Ovary (tissue), 9 donors: Measurements from ENCODE around the gene PHKB. TPM values are rescaled to one million over a fixed set of nuclear protein-coding genes. Genes with fewer than 3 reads are reported as not detected.

Experiments used
- DNase-seq, 5 donors: peaks; one replicate each; pipeline ENCODE4 v3.0.0-alpha.2; 2019 to 2020
- H3K27ac ChIP-seq, 2 donors: fragments of 200-600 bp; one replicate each; pipeline versions ENCODE4 v1.5.1 to v1.8.0; 2019 to 2022
- H3K27me3 ChIP-seq: fragments of 200-600 bp; one replicate; pipeline ENCODE4 v1.8.0; 2022
- H3K36me3 ChIP-seq: fragments of 200-600 bp; sonication (generic); one replicate; pipeline ENCODE4 v1.5.1; 2019
- H3K4me1 ChIP-seq: one replicate; pipeline ENCODE4 v1.8.1; 2013; ENCODE audit warnings: mild to moderate bottlenecking, moderate library complexity; ENCODE audit not compliant: insufficient read depth
- H3K4me3 ChIP-seq: fragments of 200-600 bp; sonication (generic); one replicate; pipeline ENCODE4 v1.5.1; 2017
- H3K9me3 ChIP-seq, 2 donors: fragments of 200-600 bp in 1 of 2; sonication (generic) in 1 of 2; one replicate each; pipeline versions ENCODE4 v1.5.1 to v1.8.1; 2013 to 2019; ENCODE audit warnings: mild to moderate bottlenecking in 1 of 2, moderate library complexity in 1 of 2
- EP300 ChIP-seq: sonication (generic); formaldehyde crosslinking; IDR thresholded peaks from one replicate; pipeline ENCODE4 v1.6.1; 2017; ENCODE audit warnings: antibody characterized with exemption
- POLR2A ChIP-seq: fragments of 450-650 bp; IDR thresholded peaks from one replicate; pipeline ENCODE4 v1.6.1; 2017; ENCODE audit warnings: antibody characterized with exemption, mild to moderate bottlenecking, moderate library complexity
- WGBS, 3 donors: extraction: QIAGEN DNeasy Blood & Tissue Kit in 1 of 3; methylation state at CpG; one replicate each; pipeline versions ENCODE4 v1.1.5 to v1.1.7; 2013 to 2017; 5-methylcytosine and 5-hydroxymethylcytosine counted together
- intact Hi-C, 4 donors: fragments of 100-400 bp; cut with DNase I; formaldehyde crosslinking; loops; one replicate each; pipeline versions ENCODE4 v1.11.0 to v1.15.1; 2022 to 2023
- polyA plus RNA-seq, 2 donors: library from polyadenylated mRNA; stranded (reverse); fragments of 200-250 nt in 1 of 2; fragments of 350-450 nt in 1 of 2; fragmentation: Illumina TruSeq in 1 of 2; extraction: RNeasy Lipid Tissue Mini Kit (QIAGEN cat#74804) in 1 of 2; gene quantifications; one replicate each; pipeline ENCODE4 v1.2.3, GENCODE V29; 2013 to 2014
- total RNA-seq, 7 donors: library from RNA; depleted of rRNA in 2 of 7; stranded (reverse); fragments of >200 nt in 2 of 7; fragmentation: NEBNext Ultra II Directional in 3 of 7; extraction: Animal tissue kit (Norgen Biotek cat#: 25700) in 3 of 7; gene quantifications; one replicate each; pipeline versions ENCODE4 v1.1.0 to v1.2.4, GENCODE V29; 2016 to 2023
- TF ChIP-seq, protein P1 (sequence below), 3 donors: fragments of 450-650 bp in 2 of 3; fragments of 200-600 bp in 1 of 3; IDR thresholded peaks; one replicate each; pipeline versions ENCODE4 v1.5.1 to v1.8.0; 2016 to 2022; ENCODE audit warnings: antibody characterized with exemption in 3 of 3, mild to moderate bottlenecking in 1 of 3
- donor health status: DM: no; HTN: no; CAD: no; lungs with moderate emphysema.
- donor health status: DM: no; HTN: no; CAD: no.
- donor health status: Bipolar disorder and iron deficiency.
- donor health status: DM: yes; HTN: yes; CAD: no.
- donor health status: DM: no; HTN: no; CAD: no.
- donor health status: DM: yes; HTN: yes; CAD: no.

The PHKB gene
- total and polyA plus RNA-seq, 9 donors, result 16.5 to 86.6 (median 59.4) TPM

DNA sequence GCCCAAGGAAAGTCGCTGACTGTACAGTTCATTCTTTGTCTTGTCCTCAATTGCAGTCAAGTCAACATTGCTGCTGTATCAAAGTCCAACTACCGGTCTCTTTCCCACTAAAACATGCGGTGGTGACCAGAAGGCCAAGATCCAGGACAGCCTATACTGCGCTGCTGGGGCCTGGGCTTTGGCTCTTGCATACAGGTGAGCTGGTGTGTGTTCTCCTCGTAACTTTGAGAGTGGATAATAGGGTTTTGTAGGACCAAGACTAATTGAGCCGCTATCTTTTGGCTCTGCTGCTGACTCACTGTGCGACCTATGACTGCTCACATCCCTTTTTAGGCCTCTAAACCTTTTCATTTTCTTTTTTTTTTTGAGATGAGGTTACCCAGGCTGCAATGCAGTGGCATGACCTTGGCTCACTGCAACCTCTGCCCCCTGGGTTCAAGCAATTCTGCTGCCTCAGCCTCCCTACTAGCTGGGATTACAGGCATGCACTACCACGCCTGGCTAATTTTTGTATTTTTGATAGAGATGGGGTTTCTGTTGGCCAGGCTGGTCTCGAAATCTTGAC, 38.7 kb downstream of the PHKB start:
- H3K27ac ChIP-seq, result no peak overlapping the region
- H3K4me3 ChIP-seq, result no peak overlapping the region
- H3K27me3 ChIP-seq, result no peaks in the 10 kb centered on the region
- DNase-seq, result no peak
- H3K9me3 ChIP-seq, result no peaks in the 10 kb centered on the region
- H3K36me3 ChIP-seq, result no peaks in the 10 kb centered on the region
- no peaks in the 10 kb centered on the region for H3K4me1 ChIP-seq
- intact Hi-C loops, result no loop called here
- WGBS, 3 donors, result 96 to 98% (median 97%) methylated on average over 9 of the region's 9 CpGs
- TF ChIP-seq, protein P1, sequence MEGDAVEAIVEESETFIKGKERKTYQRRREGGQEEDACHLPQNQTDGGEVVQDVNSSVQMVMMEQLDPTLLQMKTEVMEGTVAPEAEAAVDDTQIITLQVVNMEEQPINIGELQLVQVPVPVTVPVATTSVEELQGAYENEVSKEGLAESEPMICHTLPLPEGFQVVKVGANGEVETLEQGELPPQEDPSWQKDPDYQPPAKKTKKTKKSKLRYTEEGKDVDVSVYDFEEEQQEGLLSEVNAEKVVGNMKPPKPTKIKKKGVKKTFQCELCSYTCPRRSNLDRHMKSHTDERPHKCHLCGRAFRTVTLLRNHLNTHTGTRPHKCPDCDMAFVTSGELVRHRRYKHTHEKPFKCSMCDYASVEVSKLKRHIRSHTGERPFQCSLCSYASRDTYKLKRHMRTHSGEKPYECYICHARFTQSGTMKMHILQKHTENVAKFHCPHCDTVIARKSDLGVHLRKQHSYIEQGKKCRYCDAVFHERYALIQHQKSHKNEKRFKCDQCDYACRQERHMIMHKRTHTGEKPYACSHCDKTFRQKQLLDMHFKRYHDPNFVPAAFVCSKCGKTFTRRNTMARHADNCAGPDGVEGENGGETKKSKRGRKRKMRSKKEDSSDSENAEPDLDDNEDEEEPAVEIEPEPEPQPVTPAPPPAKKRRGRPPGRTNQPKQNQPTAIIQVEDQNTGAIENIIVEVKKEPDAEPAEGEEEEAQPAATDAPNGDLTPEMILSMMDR (IDR thresholded peaks at IDR 0.05), result no peak
- TF ChIP-seq POLR2A (no peak), EP300 (no peak)

DNA sequence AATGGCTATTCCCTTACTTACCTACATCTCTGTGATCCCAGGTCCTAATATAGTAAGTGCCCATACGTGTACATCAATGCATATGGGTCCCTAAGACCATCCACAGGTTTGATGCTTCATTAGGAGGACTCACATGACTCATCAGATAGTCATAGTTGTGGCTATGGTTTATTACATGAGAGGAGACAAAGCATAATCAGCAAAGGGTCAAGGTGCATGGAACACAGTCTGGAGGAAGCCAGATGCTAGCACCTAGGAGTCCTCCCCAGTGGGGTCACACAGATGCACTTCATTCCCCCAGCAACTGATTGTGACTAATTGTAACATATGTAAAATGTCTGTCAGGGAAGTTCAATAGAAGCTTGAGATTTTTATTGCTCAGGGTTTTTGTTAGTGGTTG, 42.8 kb downstream of the PHKB start:
- intact Hi-C loops, result no loop called here
- 77 to 95% (median 89%) methylated on average over 1 of the region's 1 CpG for WGBS, 3 donors
- H3K4me3 ChIP-seq, result no peak overlapping the region

DNA sequence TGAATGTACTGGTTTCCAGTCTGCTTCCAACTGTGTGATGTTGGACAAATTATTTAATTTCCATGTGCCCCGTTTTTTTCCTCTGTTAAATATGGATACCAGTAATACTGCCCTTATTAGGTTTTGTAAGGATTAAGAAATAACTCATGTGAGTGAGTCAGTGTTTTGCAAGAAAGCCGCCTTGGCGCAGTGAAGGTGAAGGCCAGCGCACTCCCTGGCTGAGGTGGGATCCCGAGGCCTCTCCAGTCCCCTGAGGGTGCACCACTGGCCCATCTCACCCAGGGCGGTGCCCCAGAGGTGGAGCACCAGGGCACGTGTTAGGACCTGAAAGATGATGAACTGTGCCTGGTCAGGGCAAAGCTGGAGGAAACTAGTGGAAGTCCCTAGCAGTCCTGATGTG, 43.5 kb downstream of the PHKB start:
- Histone ChIP-seq H3K27me3 (no peaks in the 10 kb centered on the region), H3K4me3 (no peak overlapping the region), H3K4me1 (no peaks in the 10 kb centered on the region), H3K27ac (no peak overlapping the region), H3K36me3 (no peaks in the 10 kb centered on the region), H3K9me3 (no peaks in the 10 kb centered on the region)
- TF ChIP-seq, protein P1 (IDR thresholded peaks at IDR 0.05), result no peak
- TF ChIP-seq POLR2A (no peak), EP300 (no peak)
- no peak for DNase-seq
- 94 to 97% (median 96%) methylated on average over 7 of the region's 7 CpGs for WGBS, 3 donors
- intact Hi-C loops, result no loop called here

More for the DNA sequence above, 42.8 kb downstream of the PHKB start:
- TF ChIP-seq POLR2A, result no peak
- TF ChIP-seq EP300, result no peak
- TF ChIP-seq, protein P1 (IDR thresholded peaks at IDR 0.05), result no peak
- H3K9me3 ChIP-seq, result no peaks in the 10 kb centered on the region
- no peak for DNase-seq
- H3K4me1 ChIP-seq, result no peaks in the 10 kb centered on the region
- H3K27ac ChIP-seq, result no peak overlapping the region
- H3K27me3 ChIP-seq, result no peaks in the 10 kb centered on the region
- H3K36me3 ChIP-seq, result no peaks in the 10 kb centered on the region

DNA sequence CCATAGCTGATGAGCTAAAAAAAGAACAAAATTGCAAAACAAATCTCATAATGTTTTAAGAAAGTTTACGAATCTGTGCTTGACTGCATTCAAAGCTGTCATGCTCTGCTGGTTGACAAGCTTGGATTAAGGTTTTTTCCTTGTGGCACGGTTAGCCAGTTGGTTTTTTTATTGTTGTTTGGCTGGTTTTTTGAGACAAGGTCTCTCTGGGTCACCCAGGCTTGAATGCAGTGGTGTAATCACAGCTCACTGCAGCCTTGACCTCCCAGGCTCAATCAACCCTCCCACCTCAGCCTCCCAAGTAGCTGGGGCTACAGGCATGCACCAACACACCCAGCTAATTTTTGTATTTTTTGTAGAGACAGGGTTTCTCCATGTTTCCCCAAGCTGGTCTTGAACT, 45.7 kb downstream of the PHKB start:
- intact Hi-C loops, result no loop called here
- H3K4me3 ChIP-seq, result no peak overlapping the region
- no peaks in the 10 kb centered on the region for H3K36me3 ChIP-seq
- H3K9me3 ChIP-seq, result no peaks in the 10 kb centered on the region
- DNase-seq, result no peak
- no peak overlapping the region for H3K27ac ChIP-seq
- H3K27me3 ChIP-seq, result no peaks in the 10 kb centered on the region
- WGBS, 3 donors, result 35 to 61% (median 38%) methylated on average over 2 of the region's 2 CpGs
- TF ChIP-seq, protein P1 (IDR thresholded peaks at IDR 0.05), result no peak
- no peak for TF ChIP-seq POLR2A
- TF ChIP-seq EP300, result no peak
- H3K4me1 ChIP-seq, result no peaks in the 10 kb centered on the region
